SK-N-SH (cell line): ENCODE measurements around the gene UNC93A. TPM values are rescaled to one million over a fixed set of nuclear protein-coding genes. Genes with fewer than 3 reads are reported as not detected.

ENCODE experiments used
- CTCF ChIA-PET: fragments of 300-600, 350-600 bp; formaldehyde crosslinking; extraction: SDS; loops from one replicate; lab custom pipeline; 2021; lab: Yijun Ruan, JAX
- POLR2A ChIA-PET: fragments of 350-600 bp; sonication (Branson Sonifier 250); formaldehyde crosslinking; extraction: SDS; loops from one replicate; lab custom pipeline; 2020; ENCODE audit warnings: antibody characterized with exemption, inconsistent platforms; lab: Yijun Ruan, JAX
- DNase-seq: peaks from one replicate; pipeline ENCODE4 v3.0.0; 2012
- H2AFZ ChIP-seq: fragments of 200-600 bp; sonication (generic); 2 replicates; pipeline ENCODE4 v1.8.1; 2016; ENCODE audit warnings: antibody characterized with exemption, mild to moderate bottlenecking, low read depth
- H3F3A ChIP-seq: fragments of 200-600 bp; sonication (generic); replicated peaks from 2 replicates; pipeline ENCODE3; 2016; ENCODE audit warnings: antibody characterized with exemption, mild to moderate bottlenecking; ENCODE audit not compliant: insufficient read depth
- H3K27ac ChIP-seq, 2 experiments: fragments of 200-500 bp in 1 of 2; fragments of 200-600 bp in 1 of 2; sonication (Bioruptor generic) in 1 of 2; sonication (generic), shearing (Covaris generic) in 1 of 2; 2 replicates each; pipeline versions ENCODE4 v1.5.1 to v1.6.1; 2014 to 2016; ENCODE audit warnings: low read depth in 2 of 2, inconsistent platforms in 1 of 2, low read length in 1 of 2, mild to moderate bottlenecking in 1 of 2, mixed read lengths in 1 of 2
- H3K27me3 ChIP-seq: fragments of 200-600 bp; sonication (generic), shearing (Covaris generic); 2 replicates; pipeline ENCODE4 v1.6.1; 2016; ENCODE audit warnings: mixed run types; ENCODE audit not compliant: insufficient read depth
- H3K36me3 ChIP-seq, 2 experiments: fragments of 200-500 bp in 1 of 2; fragments of 200-600 bp in 1 of 2; sonication (Bioruptor generic) in 1 of 2; sonication (generic) in 1 of 2; replicated peaks in 1 of 2; 2 replicates each; pipeline versions ENCODE3 to v1.5.1; 2014 to 2016; ENCODE audit warnings: low read length in 1 of 2, mild to moderate bottlenecking in 1 of 2; ENCODE audit not compliant: insufficient read depth in 2 of 2, control insufficient read depth in 1 of 2
- H3K4me1 ChIP-seq, 2 experiments: fragments of 200-500 bp in 1 of 2; fragments of 200-600 bp in 1 of 2; sonication (Bioruptor generic) in 1 of 2; sonication (generic), shearing (Covaris generic) in 1 of 2; 2 replicates each; pipeline versions ENCODE4 v1.5.1 to v1.6.1; 2014 to 2016; ENCODE audit warnings: low read depth in 1 of 2, low read length in 1 of 2, mixed run types in 1 of 2; ENCODE audit not compliant: insufficient read depth in 2 of 2, control insufficient read depth in 1 of 2
- H3K4me2 ChIP-seq: fragments of 200-600 bp; sonication (generic), shearing (Covaris generic); 2 replicates; pipeline ENCODE4 v1.6.1; 2017; ENCODE audit warnings: mixed run types
- H3K4me3 ChIP-seq, 2 experiments: fragments of 200-500 bp in 1 of 2; fragments of 200-600 bp in 1 of 2; sonication (Bioruptor generic) in 1 of 2; sonication (generic), shearing (Covaris generic) in 1 of 2; 2 replicates each; pipeline versions ENCODE4 v1.5.1 to v1.8.1; 2014 to 2016; ENCODE audit warnings: low read depth in 2 of 2, inconsistent platforms in 1 of 2, low read length in 1 of 2, mild to moderate bottlenecking in 1 of 2, mixed read lengths in 1 of 2, moderate library complexity in 1 of 2
- H3K79me2 ChIP-seq: fragments of 200-600 bp; sonication (generic); 2 replicates; pipeline ENCODE4 v1.8.1; 2017; ENCODE audit warnings: mild to moderate bottlenecking; ENCODE audit not compliant: insufficient read depth
- H3K9ac ChIP-seq: fragments of 200-600 bp; sonication (generic); 2 replicates; pipeline ENCODE4 v1.6.1; 2017; ENCODE audit warnings: mixed run types
- H3K9me2 ChIP-seq: fragments of 200-600 bp; sonication (generic); 2 replicates; pipeline ENCODE4 v1.6.1; 2017; ENCODE audit warnings: mixed run types
- H3K9me3 ChIP-seq: fragments of 200-600 bp; sonication (generic); 2 replicates; pipeline ENCODE4 v1.6.1; 2017; ENCODE audit warnings: mixed run types, mild to moderate bottlenecking, moderate library complexity
- H4K20me1 ChIP-seq: fragments of 200-600 bp; sonication (generic); 2 replicates; pipeline ENCODE4 v1.6.1; 2017; ENCODE audit warnings: mild to moderate bottlenecking, mixed run types; ENCODE audit not compliant: insufficient read depth
- GABPA ChIP-seq: IDR thresholded peaks from 2 replicates; pipeline ENCODE4 v1.4.0; 2012; ENCODE audit warnings: low read depth, mild to moderate bottlenecking
- GATA2 ChIP-seq: sonication (generic); formaldehyde crosslinking; IDR thresholded peaks from 2 replicates; pipeline ENCODE4 v1.5.0; 2020; ENCODE audit warnings: mild to moderate bottlenecking, missing genetic modification reagents
- IRF3 ChIP-seq: fragments of 150-350 bp; IDR thresholded peaks from 2 replicates; pipeline ENCODE4 v1.6.1; 2016; ENCODE audit warnings: mild to moderate bottlenecking, low read depth, low read length
- NFIC ChIP-seq: IDR thresholded peaks from 2 replicates; pipeline ENCODE4 v1.4.0; 2012; ENCODE audit warnings: borderline replicate concordance
- POLR2AphosphoS5 ChIP-seq: IDR thresholded peaks from 2 replicates; pipeline ENCODE4 v1.6.1; 2012; ENCODE audit warnings: low read depth, low read length
- RCOR1 ChIP-seq: fragments of 150-350 bp; IDR thresholded peaks from 2 replicates; pipeline ENCODE4 v1.6.1; 2017; ENCODE audit warnings: antibody characterized with exemption, low read length
- SIN3A ChIP-seq: IDR thresholded peaks from 2 replicates; pipeline ENCODE4 v1.6.1; 2012; ENCODE audit warnings: low read depth, mild to moderate bottlenecking, low read length, moderate library complexity, borderline replicate concordance
- TCF12 ChIP-seq: IDR thresholded peaks from 2 replicates; pipeline ENCODE4 v1.4.0; 2012
- TEAD4 ChIP-seq: IDR thresholded peaks from 2 replicates; pipeline ENCODE4 v1.4.0; 2012; ENCODE audit warnings: mild to moderate bottlenecking, borderline replicate concordance; ENCODE audit not compliant: insufficient read depth
- YY1 ChIP-seq: IDR thresholded peaks from 2 replicates; pipeline ENCODE4 v1.4.0; 2012; ENCODE audit warnings: low read depth, mild to moderate bottlenecking
- WGBS: methylation state at CpG from one replicate; pipeline ENCODE4 v1.1.6; 2017; ENCODE audit warnings: low lambda C conversion rate; 5-methylcytosine and 5-hydroxymethylcytosine counted together
- polyA plus RNA-seq, 3 experiments: library from polyadenylated mRNA; depleted of rRNA; stranded (reverse); fragments of >200 nt; gene quantifications; 2 replicates each; pipeline ENCODE4 v1.2.3, GENCODE V29; 2012
- TF ChIP-seq, protein P1 (sequence below): IDR thresholded peaks from 2 replicates; pipeline ENCODE4 v1.6.1; 2012; ENCODE audit warnings: mild to moderate bottlenecking, low read depth, low read length, moderate library complexity
- TF ChIP-seq, protein P2 (sequence below): fragments of 200-600 bp; sonication (generic); IDR thresholded peaks from 2 replicates; pipeline ENCODE4 v1.6.1; 2017; ENCODE audit warnings: antibody characterized with exemption, mild to moderate bottlenecking, moderate library complexity

Gene UNC93A
- polyA plus RNA-seq, 1 of the 3 experiments (the other 2 are of a cell fraction), result not detected

- no peak for TF ChIP-seq RCOR1
- TF ChIP-seq, all 33 proteins: peak for 0
Observed at GRCh38 chr6:167345960-167346359, 54.8 kb downstream of the UNC93A start (continued).

DNA sequence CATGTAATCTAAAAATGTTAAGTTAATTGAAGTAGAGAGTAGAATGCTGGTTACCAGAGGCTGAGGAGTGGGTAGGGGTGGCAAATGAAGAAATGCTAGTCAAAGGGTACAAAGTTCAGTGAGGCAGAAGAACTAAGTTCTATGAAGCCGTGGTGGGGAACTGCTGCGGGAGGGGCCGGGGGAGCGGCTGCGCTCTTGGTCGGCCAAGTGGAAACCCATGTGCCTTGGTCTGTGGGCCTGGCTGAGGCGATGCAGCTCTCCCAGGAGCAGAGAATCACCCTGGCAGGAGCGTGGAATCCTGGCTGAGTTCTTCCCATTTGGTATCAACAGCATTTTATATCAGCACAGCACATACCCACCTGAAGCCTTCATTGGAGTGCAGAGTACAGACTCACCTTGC lies 56.1 kb downstream of the UNC93A start:
- H3K9me2 ChIP-seq, result no peaks in the 10 kb centered on the region
- H3K79me2 ChIP-seq, result no peaks in the 10 kb centered on the region
- H3K27me3 ChIP-seq, result no peaks in the 10 kb centered on the region
- no peak for DNase-seq
- CTCF ChIA-PET, result no interaction called here
- no peak overlapping the region for H3K4me3 ChIP-seq
- no peaks in the 10 kb centered on the region for H4K20me1 ChIP-seq
- peaks cover 0 to 6% of the 10 kb centered on the region in 2 experiments; a peak in 1 of 4 replicates for H3K4me1 ChIP-seq
- H3F3A ChIP-seq, result no peaks in the 10 kb centered on the region
- H3K4me2 ChIP-seq, result no peak overlapping the region
- POLR2A ChIA-PET, result no interaction called here
- no peaks in the 10 kb centered on the region for H3K9me3 ChIP-seq
- no peak overlapping the region for H3K27ac ChIP-seq
- WGBS, result 89% methylated on average over 5 of the region's 8 CpGs
- TF ChIP-seq YY1, result no peak
- TF ChIP-seq TCF12, result no peak
- no peak for TF ChIP-seq GABPA
- no peak for TF ChIP-seq RCOR1
- no peak for TF ChIP-seq TEAD4
- TF ChIP-seq, protein P1, sequence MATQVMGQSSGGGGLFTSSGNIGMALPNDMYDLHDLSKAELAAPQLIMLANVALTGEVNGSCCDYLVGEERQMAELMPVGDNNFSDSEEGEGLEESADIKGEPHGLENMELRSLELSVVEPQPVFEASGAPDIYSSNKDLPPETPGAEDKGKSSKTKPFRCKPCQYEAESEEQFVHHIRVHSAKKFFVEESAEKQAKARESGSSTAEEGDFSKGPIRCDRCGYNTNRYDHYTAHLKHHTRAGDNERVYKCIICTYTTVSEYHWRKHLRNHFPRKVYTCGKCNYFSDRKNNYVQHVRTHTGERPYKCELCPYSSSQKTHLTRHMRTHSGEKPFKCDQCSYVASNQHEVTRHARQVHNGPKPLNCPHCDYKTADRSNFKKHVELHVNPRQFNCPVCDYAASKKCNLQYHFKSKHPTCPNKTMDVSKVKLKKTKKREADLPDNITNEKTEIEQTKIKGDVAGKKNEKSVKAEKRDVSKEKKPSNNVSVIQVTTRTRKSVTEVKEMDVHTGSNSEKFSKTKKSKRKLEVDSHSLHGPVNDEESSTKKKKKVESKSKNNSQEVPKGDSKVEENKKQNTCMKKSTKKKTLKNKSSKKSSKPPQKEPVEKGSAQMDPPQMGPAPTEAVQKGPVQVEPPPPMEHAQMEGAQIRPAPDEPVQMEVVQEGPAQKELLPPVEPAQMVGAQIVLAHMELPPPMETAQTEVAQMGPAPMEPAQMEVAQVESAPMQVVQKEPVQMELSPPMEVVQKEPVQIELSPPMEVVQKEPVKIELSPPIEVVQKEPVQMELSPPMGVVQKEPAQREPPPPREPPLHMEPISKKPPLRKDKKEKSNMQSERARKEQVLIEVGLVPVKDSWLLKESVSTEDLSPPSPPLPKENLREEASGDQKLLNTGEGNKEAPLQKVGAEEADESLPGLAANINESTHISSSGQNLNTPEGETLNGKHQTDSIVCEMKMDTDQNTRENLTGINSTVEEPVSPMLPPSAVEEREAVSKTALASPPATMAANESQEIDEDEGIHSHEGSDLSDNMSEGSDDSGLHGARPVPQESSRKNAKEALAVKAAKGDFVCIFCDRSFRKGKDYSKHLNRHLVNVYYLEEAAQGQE, result no peak
- TF ChIP-seq, protein P2, sequence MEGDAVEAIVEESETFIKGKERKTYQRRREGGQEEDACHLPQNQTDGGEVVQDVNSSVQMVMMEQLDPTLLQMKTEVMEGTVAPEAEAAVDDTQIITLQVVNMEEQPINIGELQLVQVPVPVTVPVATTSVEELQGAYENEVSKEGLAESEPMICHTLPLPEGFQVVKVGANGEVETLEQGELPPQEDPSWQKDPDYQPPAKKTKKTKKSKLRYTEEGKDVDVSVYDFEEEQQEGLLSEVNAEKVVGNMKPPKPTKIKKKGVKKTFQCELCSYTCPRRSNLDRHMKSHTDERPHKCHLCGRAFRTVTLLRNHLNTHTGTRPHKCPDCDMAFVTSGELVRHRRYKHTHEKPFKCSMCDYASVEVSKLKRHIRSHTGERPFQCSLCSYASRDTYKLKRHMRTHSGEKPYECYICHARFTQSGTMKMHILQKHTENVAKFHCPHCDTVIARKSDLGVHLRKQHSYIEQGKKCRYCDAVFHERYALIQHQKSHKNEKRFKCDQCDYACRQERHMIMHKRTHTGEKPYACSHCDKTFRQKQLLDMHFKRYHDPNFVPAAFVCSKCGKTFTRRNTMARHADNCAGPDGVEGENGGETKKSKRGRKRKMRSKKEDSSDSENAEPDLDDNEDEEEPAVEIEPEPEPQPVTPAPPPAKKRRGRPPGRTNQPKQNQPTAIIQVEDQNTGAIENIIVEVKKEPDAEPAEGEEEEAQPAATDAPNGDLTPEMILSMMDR, result no peak
- no peak for TF ChIP-seq IRF3
- TF ChIP-seq GATA2 (CRISPR knock-in tag), result no peak
- TF ChIP-seq POLR2AphosphoS5, result no peak
- no peak for TF ChIP-seq SIN3A
- no peak for TF ChIP-seq NFIC
- TF ChIP-seq, all 33 proteins: peak for 0
- Histone ChIP-seq H3K36me3 (no peaks in the 10 kb centered on the region), H2AFZ (no peak overlapping the region), H3K9ac (no peak overlapping the region)
